Activated B cell treated with CpG ODN at 0.5 μM for 24 hours (primary cell): ENCODE measurements around the gene SHISAL2B. TPM values are rescaled to one million over a fixed set of nuclear protein-coding genes. Genes with fewer than 3 reads are reported as not detected.

Source experiments
- ATAC-seq: fragments of 200-7000 bp; cut with Tn5 transposase; one replicate; pipeline ENCODE4 v1.10.0; 2021; ENCODE audit warnings: low read depth, mild to moderate bottlenecking, moderate library complexity
- CTCF ChIA-PET: fragments of 350-600 bp; sonication (Branson Sonifier 250); formaldehyde crosslinking; loops from one replicate; lab custom pipeline; 2021; ENCODE audit warnings: antibody characterized with exemption; lab: Charles Lee
- POLR2A ChIA-PET: fragments of 350-600 bp; sonication (Branson Sonifier 250); formaldehyde crosslinking; loops from one replicate; lab custom pipeline; 2021; ENCODE audit warnings: antibody characterized with exemption; lab: Charles Lee
- DNase-seq: peaks from one replicate; pipeline ENCODE4 v3.0.0; 2022
- H3K27ac Mint-ChIP-seq: one replicate; pipeline ENCODE4 v1.8.0; 2020; ENCODE audit warnings: mixed read lengths
- H3K27me3 Mint-ChIP-seq: one replicate; pipeline ENCODE4 v1.8.0; 2021; ENCODE audit warnings: mixed read lengths
- H3K36me3 Mint-ChIP-seq: one replicate; pipeline ENCODE4 v1.8.0; 2021; ENCODE audit warnings: low read depth, mixed read lengths
- H3K4me1 Mint-ChIP-seq: one replicate; pipeline ENCODE4 v1.8.0; 2021; ENCODE audit warnings: mixed read lengths
- H3K4me3 Mint-ChIP-seq: one replicate; pipeline ENCODE4 v1.8.0; 2020; ENCODE audit warnings: mild to moderate bottlenecking, mixed read lengths
- H3K9me3 Mint-ChIP-seq: one replicate; pipeline ENCODE4 v1.8.0; 2020; ENCODE audit warnings: mixed read lengths
- intact Hi-C: fragments of 100-400 bp; cut with micrococcal nuclease; formaldehyde crosslinking; loops from one replicate; pipeline ENCODE4 v1.15.1; 2024
- total RNA-seq: library from RNA; stranded (reverse); gene quantifications from 2 replicates; pipeline ENCODE4 v1.2.3, GENCODE V29; 2022
- TF ChIP-seq, protein P1 (sequence below): fragments of 200-600 bp; IDR thresholded peaks from one replicate; pipeline ENCODE4 v1.8.0; 2022; ENCODE audit warnings: antibody characterized with exemption, mild to moderate bottlenecking

The SHISAL2B gene
- total RNA-seq, 1 donor from 2014 or later = not detected

DNA sequence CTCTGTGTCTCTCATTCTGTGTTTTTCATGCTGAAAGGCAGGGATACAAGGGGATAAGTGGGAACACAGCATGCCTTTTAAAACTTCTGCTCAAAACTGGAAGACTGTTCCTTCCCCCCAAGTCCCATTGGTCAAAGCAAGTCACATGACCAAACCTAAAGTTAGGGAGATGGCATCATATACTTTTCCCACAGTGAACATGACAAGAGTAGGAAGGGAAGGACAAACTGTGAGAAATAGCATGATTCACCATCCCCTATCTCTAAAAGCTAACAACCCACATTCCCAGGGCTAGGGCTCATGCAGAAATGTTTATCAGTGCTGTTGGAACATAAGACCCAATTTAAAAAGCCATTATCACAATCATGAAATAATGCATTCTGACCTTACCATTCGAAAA lies 24.2 kb upstream of the SHISAL2B start:
- Mint-ChIP-seq H3K4me3 (no peak overlapping the region), H3K36me3 (no peaks in the 10 kb centered on the region), H3K4me1 (no peaks in the 10 kb centered on the region), H3K27ac (no peak overlapping the region), H3K9me3 (no peaks in the 10 kb centered on the region), H3K27me3 (peaks cover 3% of the 10 kb centered on the region)
- DNase-seq (no peak), ATAC-seq (no peak)
- POLR2A ChIA-PET = no interaction called here
- CTCF ChIA-PET = no interaction called here
- intact Hi-C loops = no loop called here
- TF ChIP-seq, protein P1, sequence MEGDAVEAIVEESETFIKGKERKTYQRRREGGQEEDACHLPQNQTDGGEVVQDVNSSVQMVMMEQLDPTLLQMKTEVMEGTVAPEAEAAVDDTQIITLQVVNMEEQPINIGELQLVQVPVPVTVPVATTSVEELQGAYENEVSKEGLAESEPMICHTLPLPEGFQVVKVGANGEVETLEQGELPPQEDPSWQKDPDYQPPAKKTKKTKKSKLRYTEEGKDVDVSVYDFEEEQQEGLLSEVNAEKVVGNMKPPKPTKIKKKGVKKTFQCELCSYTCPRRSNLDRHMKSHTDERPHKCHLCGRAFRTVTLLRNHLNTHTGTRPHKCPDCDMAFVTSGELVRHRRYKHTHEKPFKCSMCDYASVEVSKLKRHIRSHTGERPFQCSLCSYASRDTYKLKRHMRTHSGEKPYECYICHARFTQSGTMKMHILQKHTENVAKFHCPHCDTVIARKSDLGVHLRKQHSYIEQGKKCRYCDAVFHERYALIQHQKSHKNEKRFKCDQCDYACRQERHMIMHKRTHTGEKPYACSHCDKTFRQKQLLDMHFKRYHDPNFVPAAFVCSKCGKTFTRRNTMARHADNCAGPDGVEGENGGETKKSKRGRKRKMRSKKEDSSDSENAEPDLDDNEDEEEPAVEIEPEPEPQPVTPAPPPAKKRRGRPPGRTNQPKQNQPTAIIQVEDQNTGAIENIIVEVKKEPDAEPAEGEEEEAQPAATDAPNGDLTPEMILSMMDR = no peak

DNA sequence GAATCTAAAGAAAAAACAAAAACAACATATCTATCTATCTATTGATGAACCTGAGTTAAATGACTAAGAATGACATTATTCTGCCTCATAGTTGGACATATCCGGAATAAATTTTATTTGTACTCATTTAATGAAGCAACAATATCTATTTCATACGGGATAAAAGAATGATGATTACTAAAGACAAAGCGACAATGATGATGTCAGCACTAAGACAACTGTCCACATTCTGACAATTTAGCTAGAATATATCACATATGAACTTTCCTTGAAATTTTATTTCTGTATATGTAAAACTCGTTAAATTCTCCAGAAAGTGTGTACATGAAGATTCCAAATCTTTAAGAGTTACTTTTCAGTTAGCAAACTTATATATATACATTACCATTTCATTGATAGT lies 23.2 kb upstream of the SHISAL2B start:
- POLR2A ChIA-PET = no interaction called here

DNA sequence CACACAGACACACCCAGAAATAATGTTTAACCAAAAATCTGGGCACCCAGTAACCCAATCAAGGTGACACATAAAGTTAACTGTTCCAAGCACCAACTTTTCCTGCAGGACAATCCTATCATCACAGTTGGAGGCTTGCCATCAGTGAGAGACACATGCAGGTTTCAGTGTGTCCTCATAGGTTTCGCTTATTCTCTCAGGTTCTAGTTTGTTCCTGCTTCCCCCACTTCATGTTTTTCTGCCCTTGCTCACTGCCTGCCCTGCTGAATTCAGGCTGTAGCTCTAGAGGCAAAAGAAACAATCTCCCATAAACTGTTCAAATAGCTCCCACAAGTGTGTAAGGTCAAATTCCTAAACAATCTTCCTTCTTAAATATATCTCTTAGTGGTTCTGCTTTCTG lies 20.0 kb upstream of the SHISAL2B start:
- POLR2A ChIA-PET = no interaction called here
- DNase-seq (no peak), ATAC-seq (no peak)
- TF ChIP-seq, protein P1 = no peak
- intact Hi-C loops = no loop called here
- Mint-ChIP-seq H3K4me1 (no peaks in the 10 kb centered on the region), H3K4me3 (no peak overlapping the region), H3K27me3 (peaks cover 4% of the 10 kb centered on the region), H3K27ac (no peak overlapping the region), H3K9me3 (no peaks in the 10 kb centered on the region), H3K36me3 (no peaks in the 10 kb centered on the region)
- CTCF ChIA-PET = no interaction called here

More for the DNA sequence above, 23.2 kb upstream of the SHISAL2B start:
- DNase-seq (no peak), ATAC-seq (no peak)
- Mint-ChIP-seq H3K27ac (no peak overlapping the region), H3K4me1 (no peaks in the 10 kb centered on the region), H3K36me3 (no peaks in the 10 kb centered on the region), H3K9me3 (no peaks in the 10 kb centered on the region), H3K4me3 (no peak overlapping the region), H3K27me3 (peaks cover 7% of the 10 kb centered on the region)
- TF ChIP-seq, protein P1 = no peak
- intact Hi-C loops = no loop called here
- CTCF ChIA-PET = no interaction called here

GRCh38 chr5:64671678-64672077 lies 18.6 kb upstream of the SHISAL2B start:
- no peak overlapping the region for H3K4me3 Mint-ChIP-seq
- intact Hi-C loops = no loop called here
- H3K36me3 Mint-ChIP-seq = no peaks in the 10 kb centered on the region

GRCh38 chr5:64678374-64678773 lies 11.9 kb upstream of the SHISAL2B start:
- DNase-seq = no peak
- H3K27me3 Mint-ChIP-seq = peaks cover 1% of the 10 kb centered on the region

More at GRCh38 chr5:64671678-64672077, 18.6 kb upstream of the SHISAL2B start:
- peaks cover 5% of the 10 kb centered on the region for H3K27me3 Mint-ChIP-seq
- TF ChIP-seq, protein P1 = no peak
- ChIA-PET POLR2A (no interaction called here), CTCF (no interaction called here)
- H3K4me1 Mint-ChIP-seq = no peaks in the 10 kb centered on the region
- DNase-seq = no peak
- no peaks in the 10 kb centered on the region for H3K9me3 Mint-ChIP-seq
- H3K27ac Mint-ChIP-seq = no peak overlapping the region
- ATAC-seq = no peak

More at GRCh38 chr5:64678374-64678773, 11.9 kb upstream of the SHISAL2B start:
- intact Hi-C loops = no loop called here
- no peaks in the 10 kb centered on the region for H3K9me3 Mint-ChIP-seq
- POLR2A ChIA-PET = no interaction called here
- H3K27ac Mint-ChIP-seq = no peak overlapping the region
- TF ChIP-seq, protein P1 = no peak
- H3K36me3 Mint-ChIP-seq = no peaks in the 10 kb centered on the region
- no peak for ATAC-seq
- no peaks in the 10 kb centered on the region for H3K4me1 Mint-ChIP-seq
- H3K4me3 Mint-ChIP-seq = no peak overlapping the region
- CTCF ChIA-PET = no interaction called here
